H1 (cell line): ENCODE results near the gene PCGF3. TPM values are rescaled to one million over a fixed set of nuclear protein-coding genes. Genes with fewer than 3 reads are reported as not detected.

ENCODE experiments used
- CTCF ChIA-PET: fragments of 300-600 bp; sonication (Branson Sonifier 250); formaldehyde crosslinking; loops from one replicate; lab custom pipeline; 2021; ENCODE audit not compliant: partially characterized antibody; lab: Charles Lee
- POLR2A ChIA-PET: fragments of 300-600 bp; sonication (Branson Sonifier 250); formaldehyde crosslinking; loops from one replicate; lab custom pipeline; 2021; ENCODE audit warnings: inconsistent platforms; ENCODE audit not compliant: partially characterized antibody; lab: Charles Lee
- DNase-seq, 2 experiments: peaks; one replicate each; pipeline versions ENCODE4 v3.0.0 to v3.0.0-alpha.2; 2010 to 2022; ENCODE audit warnings: low spot score in 2 of 2, low read depth in 1 of 2, mixed read lengths in 1 of 2
- FAIRE-seq: peaks from 2 replicates; lab custom pipeline; 2011; peaks lifted over from hg19 to GRCh38; lab: Jason Lieb, UNC
- H2AFZ ChIP-seq: 2 replicates; pipeline ENCODE4 v1.8.1; 2012; ENCODE audit warnings: low read length, inconsistent platforms
- H2AK5ac ChIP-seq: 2 replicates; pipeline ENCODE4 v1.6.1; 2013; ENCODE audit warnings: low read depth, low read length
- H2BK120ac ChIP-seq: replicated peaks from 2 replicates; pipeline ENCODE3; 2013; ENCODE audit warnings: low read depth, low read length, inconsistent platforms
- H2BK12ac ChIP-seq: 2 replicates; pipeline ENCODE4 v1.6.1; 2013; ENCODE audit warnings: low read depth, low read length
- H2BK15ac ChIP-seq: 2 replicates; pipeline ENCODE4 v1.6.1; 2013; ENCODE audit warnings: low read length
- H2BK20ac ChIP-seq: 2 replicates; pipeline ENCODE4 v1.6.1; 2013; ENCODE audit warnings: low read length
- H2BK5ac ChIP-seq: 2 replicates; pipeline ENCODE4 v1.6.1; 2013; ENCODE audit warnings: low read depth, low read length
- H3K14ac ChIP-seq: 2 replicates; pipeline ENCODE4 v1.6.1; 2013; ENCODE audit warnings: inconsistent platforms; ENCODE audit not compliant: insufficient read length
- H3K18ac ChIP-seq: 2 replicates; pipeline ENCODE4 v1.6.1; 2013; ENCODE audit warnings: low read length; ENCODE audit errors: extremely low read depth
- H3K23ac ChIP-seq: 2 replicates; pipeline ENCODE4 v1.6.1; 2013; ENCODE audit warnings: inconsistent platforms; ENCODE audit not compliant: insufficient read length
- H3K23me2 ChIP-seq: 2 replicates; pipeline ENCODE4 v1.6.1; 2013; ENCODE audit warnings: low read depth, low read length
- H3K27ac ChIP-seq: 2 replicates; pipeline ENCODE4 v1.6.1; 2011; ENCODE audit warnings: low read depth, low read length, inconsistent platforms
- H3K27me3 ChIP-seq, 4 experiments: replicated peaks in 1 of 4; 1 replicate in 1 of 4; 2 replicates in 3 of 4; pipeline versions ENCODE4 v1.6.1 to v1.8.1; 2011 to 2013; ENCODE audit warnings: low read length in 3 of 4, mild to moderate bottlenecking in 3 of 4, inconsistent platforms in 2 of 4, mixed read lengths in 2 of 4, moderate library complexity in 1 of 4; ENCODE audit not compliant: control insufficient read depth in 3 of 4, insufficient read depth in 3 of 4; ENCODE audit errors: extremely low read depth in 1 of 4
- H3K36me3 ChIP-seq, 4 experiments: 2 replicates each; pipeline versions ENCODE4 v1.6.1 to v1.8.1; 2011 to 2013; ENCODE audit warnings: mild to moderate bottlenecking in 4 of 4, low read length in 3 of 4, moderate library complexity in 2 of 4, control low read depth in 1 of 4, inconsistent platforms in 1 of 4; ENCODE audit not compliant: insufficient read depth in 4 of 4, control insufficient read depth in 2 of 4
- H3K4ac ChIP-seq: replicated peaks from 2 replicates; pipeline ENCODE3; 2013; ENCODE audit warnings: low read length, low read depth, mixed read lengths, inconsistent platforms; ENCODE audit not compliant: insufficient read length
- H3K4me1 ChIP-seq, 4 experiments: replicated peaks in 1 of 4; 1 replicate in 1 of 4; 2 replicates in 3 of 4; pipeline versions ENCODE4 v1.6.1 to v1.8.1; 2011 to 2013; ENCODE audit warnings: low read length in 3 of 4, inconsistent platforms in 2 of 4, mixed read lengths in 1 of 4; ENCODE audit not compliant: insufficient read depth in 4 of 4, control insufficient read depth in 3 of 4
- H3K4me2 ChIP-seq, 2 experiments: 2 replicates each; pipeline versions ENCODE4 v1.6.1 to v1.8.1; 2011 to 2013; ENCODE audit warnings: low read depth in 2 of 2, low read length in 2 of 2, control low read depth in 1 of 2, inconsistent platforms in 1 of 2, mild to moderate bottlenecking in 1 of 2; ENCODE audit not compliant: insufficient read depth in 1 of 2
- H3K4me3 ChIP-seq, 4 experiments: fragments of 200-600, 300-600 bp in 1 of 4; sonication (generic), shearing (Covaris generic), sonication (Bioruptor Twin) in 1 of 4; 2 replicates each; pipeline versions ENCODE4 v1.5.1 to v1.8.1; 2011 to 2016; ENCODE audit warnings: low read length in 4 of 4, low read depth in 3 of 4, control low read depth in 2 of 4, inconsistent platforms in 2 of 4, mild to moderate bottlenecking in 2 of 4, mixed read lengths in 1 of 4, moderate library complexity in 1 of 4; ENCODE audit not compliant: insufficient read depth in 2 of 4; ENCODE audit errors: extremely low read depth in 1 of 4
- H3K56ac ChIP-seq: replicated peaks from 2 replicates; pipeline ENCODE3; 2013; ENCODE audit warnings: low read depth, mild to moderate bottlenecking, mixed read lengths, low read length, inconsistent platforms; ENCODE audit not compliant: insufficient read length
- H3K79me1 ChIP-seq: 2 replicates; pipeline ENCODE4 v1.6.1; 2013; ENCODE audit warnings: low read depth, low read length, control low read depth
- H3K79me2 ChIP-seq, 2 experiments: 2 replicates each; pipeline versions ENCODE4 v1.6.1 to v1.8.1; 2012 to 2013; ENCODE audit warnings: low read length in 2 of 2, mild to moderate bottlenecking in 2 of 2, inconsistent platforms in 1 of 2; ENCODE audit not compliant: insufficient read depth in 2 of 2, control insufficient read depth in 1 of 2
- H3K9ac ChIP-seq, 4 experiments: replicated peaks in 1 of 4; 1 replicate in 1 of 4; 2 replicates in 3 of 4; pipeline versions ENCODE4 v1.6.1 to v1.8.1; 2011 to 2013; ENCODE audit warnings: low read depth in 3 of 4, low read length in 3 of 4, control low read depth in 2 of 4, mild to moderate bottlenecking in 2 of 4, moderate library complexity in 2 of 4, inconsistent platforms in 1 of 4; ENCODE audit errors: extremely low read depth in 1 of 4
- H3K9me3 ChIP-seq, 2 experiments: 2 replicates each; pipeline versions ENCODE4 v1.6.1 to v1.8.1; 2012 to 2013; ENCODE audit warnings: mild to moderate bottlenecking in 2 of 2, moderate library complexity in 2 of 2, control low read depth in 1 of 2, inconsistent platforms in 1 of 2, low read depth in 1 of 2, low read length in 1 of 2, mixed read lengths in 1 of 2; ENCODE audit not compliant: insufficient read depth in 2 of 2
- H4K20me1 ChIP-seq, 2 experiments: replicated peaks in 1 of 2; 2 replicates each; pipeline versions ENCODE3 to v1.8.1; 2011 to 2013; ENCODE audit warnings: inconsistent platforms in 2 of 2, low read length in 2 of 2, mild to moderate bottlenecking in 1 of 2; ENCODE audit not compliant: insufficient read depth in 2 of 2, control insufficient read depth in 1 of 2
- H4K5ac ChIP-seq: 2 replicates; pipeline ENCODE4 v1.6.1; 2013; ENCODE audit warnings: low read length, low read depth, mixed read lengths, inconsistent platforms; ENCODE audit not compliant: insufficient read length
- H4K8ac ChIP-seq: 2 replicates; pipeline ENCODE4 v1.8.0; 2013; ENCODE audit warnings: mild to moderate bottlenecking, moderate library complexity, low read length, inconsistent platforms; ENCODE audit not compliant: insufficient read depth; ENCODE audit errors: extremely low read depth
- H4K91ac ChIP-seq: replicated peaks from 2 replicates; pipeline ENCODE3; 2013; ENCODE audit warnings: low read length, mixed read lengths, inconsistent platforms; ENCODE audit not compliant: insufficient read length
- CHD1 ChIP-seq: IDR thresholded peaks from 2 replicates; pipeline ENCODE4 v1.6.1; 2012; ENCODE audit warnings: low read depth, low read length, improper control_type of control experiment
- CTCF ChIP-seq, 3 experiments: IDR thresholded peaks; 1 replicate in 2 of 3; 2 replicates in 1 of 3; pipeline versions ENCODE4 v1.5.1 to v1.6.1; 2011; ENCODE audit warnings: low read length in 3 of 3, mild to moderate bottlenecking in 3 of 3, inconsistent platforms in 2 of 3, low read depth in 1 of 3, moderate library complexity in 1 of 3; ENCODE audit not compliant: insufficient read depth in 1 of 3; ENCODE audit errors: control extremely low read depth in 1 of 3
- E2F6 ChIP-seq: IDR thresholded peaks from 2 replicates; pipeline ENCODE4 v1.6.1; 2012; ENCODE audit warnings: inconsistent platforms
- EP300 ChIP-seq, 2 experiments: IDR thresholded peaks; 1 replicate in 1 of 2; 2 replicates in 1 of 2; pipeline ENCODE4 v1.6.1; 2011 to 2012; ENCODE audit warnings: low read depth in 2 of 2, low read length in 2 of 2, mild to moderate bottlenecking in 2 of 2, borderline replicate concordance in 1 of 2, inconsistent platforms in 1 of 2, moderate library complexity in 1 of 2
- HDAC2 ChIP-seq, 2 experiments: fragments of 300-600 bp in 1 of 2; sonication (generic) in 1 of 2; IDR thresholded peaks; 2 replicates each; pipeline ENCODE4 v1.6.1; 2011 to 2012; ENCODE audit warnings: low read depth in 2 of 2, low read length in 2 of 2, mild to moderate bottlenecking in 2 of 2, moderate library complexity in 2 of 2, borderline replicate concordance in 1 of 2, inconsistent platforms in 1 of 2
- MAFK ChIP-seq: IDR thresholded peaks from 2 replicates; pipeline ENCODE4 v1.6.1; 2012; ENCODE audit warnings: low read depth, mild to moderate bottlenecking, improper control_type of control experiment, low read length
- POU5F1 ChIP-seq: IDR thresholded peaks from 2 replicates; pipeline ENCODE4 v1.6.1; 2011; ENCODE audit warnings: low read depth, mild to moderate bottlenecking, low read length, moderate library complexity
- SAP30 ChIP-seq: fragments of 300-600 bp; sonication (generic); IDR thresholded peaks from 2 replicates; pipeline ENCODE4 v1.7.1; 2012; ENCODE audit warnings: low read length, moderate library complexity, mild to moderate bottlenecking, inconsistent platforms; ENCODE audit not compliant: insufficient read depth, insufficient replicate concordance
- SIX5 ChIP-seq: IDR thresholded peaks from 2 replicates; pipeline ENCODE4 v1.6.1; 2011; ENCODE audit warnings: mild to moderate bottlenecking, low read depth, low read length
- TAF1 ChIP-seq: IDR thresholded peaks from 2 replicates; pipeline ENCODE4 v1.6.1; 2011; ENCODE audit warnings: mild to moderate bottlenecking, low read depth, low read length
- WGBS, 2 experiments: shearing (Covaris generic) in 1 of 2; methylation state at CpG; one replicate each; pipeline versions ENCODE4 v1.1.6 to v1.1.7; 2013 to 2015; ENCODE audit warnings: low lambda C conversion rate in 2 of 2, mixed read lengths in 2 of 2, inconsistent platforms in 1 of 2, low coverage in 1 of 2, missing lambda C conversion rate in 1 of 2; ENCODE audit not compliant: insufficient replicate concordance in 2 of 2, insufficient coverage in 1 of 2, insufficient read length in 1 of 2; ENCODE audit errors: extremely low coverage in 1 of 2, missing lambda C conversion rate in 1 of 2; 5-methylcytosine and 5-hydroxymethylcytosine counted together
- polyA plus RNA-seq, 7 experiments: library from polyadenylated mRNA; depleted of rRNA in 3 of 7; stranded (reverse) in 5 of 7; unstranded in 2 of 7; fragments of >200 nt in 5 of 7; fragments of 200-250 nt in 2 of 7; gene quantifications; 1 replicate in 5 of 7; 2 replicates in 1 of 7; 4 replicates in 1 of 7; pipeline versions ENCODE4 v1.2.1 to v1.2.3, GENCODE V29; 2011 to 2013; ENCODE audit warnings: missing spikeins in 2 of 7, mixed read lengths in 2 of 7
- total RNA-seq: library from RNA; stranded (reverse); fragmentation: NEBNext Ultra II Directional; extraction: Animal tissue kit (Norgen Biotek cat#: 25700); gene quantifications from 2 replicates; pipeline ENCODE4 v1.2.1, GENCODE V29; 2021

The PCGF3 gene
- total and polyA plus RNA-seq, 2 of the 8 experiments (the other 6 are each of a cell fraction or from before 2014, with no cell fraction given), result 52.7 to 52.9 TPM

GRCh38 chr4:710916-711315 is 5.3 kb downstream of the PCGF3 start:
- H3K27ac ChIP-seq, result no peak overlapping the region
- no peak overlapping the region for H2BK15ac ChIP-seq
- no peak overlapping the region for H2BK5ac ChIP-seq
- ChIA-PET CTCF (interaction anchor here (1.0 kb wide), 1 partner anchor 32 kb away, joined by 3 read pairs; no protein-coding TSS in a partner anchor), POLR2A (interaction anchor here (0.6 to 2.2 kb wide), 5 partner anchors 9 to 24 kb away, joined by 3 to 6 read pairs (median 3); no protein-coding TSS in a partner anchor)
- H3K9me3 ChIP-seq, result no peaks in the 10 kb centered on the region
- no peak overlapping the region for H3K14ac ChIP-seq
- H3K4me1 ChIP-seq, result peaks cover 0 to 4% (median 4%) of the 10 kb centered on the region in 4 experiments; a peak in 4 of 7 replicates
- peaks cover 30% of the 10 kb centered on the region for H3K79me1 ChIP-seq
- no peak overlapping the region for H4K8ac ChIP-seq
- H2AK5ac ChIP-seq, result no peak overlapping the region
- peaks cover 17 to 40% of the 10 kb centered on the region in 2 experiments for H4K20me1 ChIP-seq
- H3K23ac ChIP-seq, result no peak overlapping the region
- H3K36me3 ChIP-seq, result peaks cover 0 to 6% (median 0%) of the 10 kb centered on the region in 4 experiments; a peak in 2 of 8 replicates
- H3K4me3 ChIP-seq, result no peak overlapping the region
- no peak overlapping the region for H3K18ac ChIP-seq
- no peak overlapping the region for H2BK12ac ChIP-seq
- no peak overlapping the region for H4K5ac ChIP-seq
- H3K4me2 ChIP-seq, result no peak overlapping the region
- no peak overlapping the region for H3K9ac ChIP-seq
- no peak for FAIRE-seq
- no peaks in the 10 kb centered on the region for H3K27me3 ChIP-seq
- peaks cover 16 to 86% of the 10 kb centered on the region in 2 experiments for H3K79me2 ChIP-seq
- H3K4ac ChIP-seq, result no peak overlapping the region
- H4K91ac ChIP-seq, result no peak overlapping the region
- peaks cover 5% of the 10 kb centered on the region; the same call in 1 of the 2 replicates for H3K23me2 ChIP-seq
- no peak overlapping the region for H2AFZ ChIP-seq
- no peak overlapping the region for H2BK120ac ChIP-seq
- 87% methylated on average over 13 of the region's 13 CpGs; no CpG with 5 or more reads in 1 of the 2 experiments for WGBS, 2 experiments
- DNase-seq, result no peak
- no peak overlapping the region for H3K56ac ChIP-seq
- no peak overlapping the region for H2BK20ac ChIP-seq
- TF ChIP-seq TAF1 (no peak), CHD1 (no peak), SIX5 (no peak), HDAC2 (IDR thresholded peaks at IDR 0.05; ENCODE audit: borderline replicate concordance in 1 of 2, low read depth in 2 of 2, low read length in 2 of 2) (no peak), E2F6 (no peak), POU5F1 (no peak), SAP30 (no peak), EP300 (IDR thresholded peaks at IDR 0.05; ENCODE audit: borderline replicate concordance in 1 of 2, low read depth in 2 of 2, low read length in 2 of 2) (no peak), MAFK (no peak), CTCF (IDR thresholded peaks at IDR 0.05; ENCODE audit: control extremely low read depth in 1 of 3, insufficient read depth in 1 of 3, low read depth in 1 of 3, low read length in 3 of 3) (no peak)
